ENCODE results near the gene NCKAP5.

NCKAP5 gene

GRCh38 chr2:133334923-133335322 lies 233.3 kb downstream of the NCKAP5 start:
- no peak overlapping the region for H3K4me3 ChIP-seq (ENCODE audit: control insufficient read depth, low read depth, low read length)
- TF ChIP-seq CTCF (IDR thresholded peaks at IDR 0.05; ENCODE audit: control insufficient read depth, insufficient read depth, low read depth, low read length, missing control alignments): no peak
- DNase-seq (ENCODE audit: low read depth): no peak

- DNase-seq (ENCODE audit: low read depth): no peak
- H3K4me3 ChIP-seq (ENCODE audit: control insufficient read depth, low read depth, low read length): no peak overlapping the region
- no peak for TF ChIP-seq CTCF (IDR thresholded peaks at IDR 0.05; ENCODE audit: control insufficient read depth, insufficient read depth, low read depth, low read length, missing control alignments)
Observed at GRCh38 chr2:133333181-133333580, 235.1 kb downstream of the NCKAP5 start.

- TF ChIP-seq CTCF (IDR thresholded peaks at IDR 0.05; ENCODE audit: control insufficient read depth, insufficient read depth, low read depth, low read length, missing control alignments): no peak
- no peak for DNase-seq (ENCODE audit: low read depth)
Observed at GRCh38 chr2:133331436-133331835, 236.8 kb downstream of the NCKAP5 start.

GRCh38 chr2:133326652-133327397 lies 241.4 kb downstream of the NCKAP5 start:
- H3K4me3 ChIP-seq (ENCODE audit: control insufficient read depth, low read depth, low read length): no peak overlapping the region
- DNase-seq (ENCODE audit: low read depth): peak; percentile 52
- TF ChIP-seq CTCF (IDR thresholded peaks at IDR 0.05; ENCODE audit: control insufficient read depth, insufficient read depth, low read depth, low read length, missing control alignments): no peak

More at GRCh38 chr2:133331436-133331835, 236.8 kb downstream of the NCKAP5 start:
- no peak overlapping the region for H3K4me3 ChIP-seq (ENCODE audit: control insufficient read depth, low read depth, low read length)

- TF ChIP-seq CTCF (IDR thresholded peaks at IDR 0.05; ENCODE audit: control insufficient read depth, insufficient read depth, low read depth, low read length, missing control alignments): no peak
- H3K4me3 ChIP-seq (ENCODE audit: control insufficient read depth, low read depth, low read length): no peak overlapping the region
- peak; percentile 91 for DNase-seq (ENCODE audit: low read depth)
Observed at GRCh38 chr2:133324150-133324561, 244.1 kb downstream of the NCKAP5 start.

GRCh38 chr2:133322909-133323308 lies 245.4 kb downstream of the NCKAP5 start:
- no peak for DNase-seq (ENCODE audit: low read depth)
- no peak overlapping the region for H3K4me3 ChIP-seq (ENCODE audit: control insufficient read depth, low read depth, low read length)
- TF ChIP-seq CTCF (IDR thresholded peaks at IDR 0.05; ENCODE audit: control insufficient read depth, insufficient read depth, low read depth, low read length, missing control alignments): no peak
